AG09319 (cell line): Measurements from ENCODE around the gene SYTL5.

Experiments used
- DNase-seq: peaks from one replicate; pipeline ENCODE4 v3.0.0-alpha.2; 2010; ENCODE audit warnings: low read depth; ENCODE audit errors: extremely low read depth
- CTCF ChIP-seq: IDR thresholded peaks from 2 replicates; pipeline ENCODE4 v1.5.1; 2011; ENCODE audit warnings: low read depth, mild to moderate bottlenecking, inconsistent platforms, low read length, moderate library complexity

Gene SYTL5

GRCh38 chrX:38172596-38172995, 166.2 kb downstream of the SYTL5 start:
- no peak for TF ChIP-seq CTCF
- no peak for DNase-seq

DNA sequence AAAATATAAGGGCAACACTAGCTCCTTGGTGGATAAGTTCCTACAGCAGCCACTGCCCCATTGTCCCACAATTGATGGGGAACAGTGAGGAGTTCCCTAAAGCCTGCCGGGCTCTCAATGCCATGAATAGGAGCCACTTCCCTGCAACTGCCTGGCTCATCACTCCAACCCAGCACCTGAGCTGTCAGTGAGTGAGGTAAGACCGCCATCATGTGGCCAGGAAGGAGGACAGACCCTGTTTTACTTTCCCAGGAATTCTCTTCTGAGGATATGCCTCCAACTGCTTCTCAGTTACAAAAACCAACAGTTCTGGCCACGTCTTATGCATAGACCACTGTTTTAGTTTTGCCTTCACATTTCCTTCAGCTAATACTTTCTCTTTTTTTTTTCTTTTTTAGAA, 168.8 kb downstream of the SYTL5 start:
- DNase-seq: no peak

DNA sequence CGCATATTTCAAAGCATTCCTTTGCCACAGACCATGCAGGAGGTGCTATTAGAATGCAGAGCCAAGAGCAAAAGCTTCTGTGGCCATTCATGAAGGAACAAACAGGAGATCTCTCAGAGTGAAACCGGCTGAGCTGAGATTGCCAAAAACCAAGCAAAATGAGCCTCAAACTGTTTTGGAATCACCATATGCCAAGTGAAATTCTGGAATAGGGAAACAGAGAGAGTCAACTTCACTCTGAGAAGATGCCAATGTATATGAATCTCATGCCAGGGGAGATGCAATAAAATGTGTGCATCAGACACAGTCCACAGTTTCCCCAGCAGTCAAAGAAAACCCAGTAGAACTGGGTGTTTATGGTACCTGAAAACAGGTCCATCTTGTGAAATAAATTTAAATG, 172.0 kb downstream of the SYTL5 start:
- DNase-seq: no peak

More for the DNA sequence above, 168.8 kb downstream of the SYTL5 start:
- peak; percentile 34 for TF ChIP-seq CTCF

More for the DNA sequence above, 172.0 kb downstream of the SYTL5 start:
- no peak for TF ChIP-seq CTCF
